SK-MEL-5 (cell line): ENCODE data around the gene IGSF6. TPM values are rescaled to one million over a fixed set of nuclear protein-coding genes. Genes with fewer than 3 reads are reported as not detected.
A peak's percentile ranks its signal among the peaks of the same experiment; 100 is the strongest.
"Not testable (repeated sequence)": the region's sequence is repeated elsewhere in the genome, so short reads cannot be mapped to it uniquely, and the experiment has no call there.

ENCODE experiments used
- DNase-seq: peaks from one replicate; pipeline ENCODE4 v3.0.0-alpha.2; 2016; ENCODE audit warnings: low read depth, low spot score
- in situ Hi-C: cut with HindIII; loops from 2 replicates; pipeline ENCODE4 v1.10.0; 2016; ENCODE audit warnings: low sequenced_read_pairs, high pct_unique_total_duplicates, low pct_unique_long_range_greater_than_20kb
- total RNA-seq: library from RNA; depleted of rRNA; stranded (reverse); fragments of >200 nt; shearing (Covaris generic); gene quantifications from 2 replicates; pipeline ENCODE4 v1.2.3, GENCODE V29; 2014

IGSF6 gene
- total RNA-seq, 1 experiment from 2014 or later: not detected

GRCh38 chr16:21613781-21614180 lies 38.6 kb downstream of the IGSF6 start:
- DNase-seq: no peak

GRCh38 chr16:21613361-21613760 lies 39.0 kb downstream of the IGSF6 start:
- in situ Hi-C loops: no loop called here
- DNase-seq: no peak

More at GRCh38 chr16:21613781-21614180, 38.6 kb downstream of the IGSF6 start:
- in situ Hi-C loops: no loop called here

GRCh38 chr16:21611556-21612384 lies 40.6 kb downstream of the IGSF6 start:
- peak; percentile 76 for DNase-seq
- in situ Hi-C loops: no loop called here

DNA sequence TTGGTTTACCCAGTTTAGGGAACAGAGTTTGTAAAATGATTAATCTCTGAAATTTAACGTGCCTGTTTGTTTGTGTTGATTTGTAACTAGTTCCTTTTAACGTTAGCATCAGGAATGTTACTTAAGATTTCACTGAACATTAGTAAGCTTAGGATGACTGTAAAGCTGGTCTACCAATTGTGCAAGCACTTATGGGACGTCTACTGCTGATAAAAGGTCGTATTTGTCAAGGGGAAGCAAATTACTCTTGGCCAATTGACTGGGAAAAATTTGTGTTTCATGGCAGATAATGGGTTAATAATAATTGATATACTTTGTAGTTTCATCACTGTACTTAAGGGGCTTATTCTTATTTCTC lies 41.2 kb downstream of the IGSF6 start:
- in situ Hi-C loops: no loop called here
- no peak for DNase-seq

DNA sequence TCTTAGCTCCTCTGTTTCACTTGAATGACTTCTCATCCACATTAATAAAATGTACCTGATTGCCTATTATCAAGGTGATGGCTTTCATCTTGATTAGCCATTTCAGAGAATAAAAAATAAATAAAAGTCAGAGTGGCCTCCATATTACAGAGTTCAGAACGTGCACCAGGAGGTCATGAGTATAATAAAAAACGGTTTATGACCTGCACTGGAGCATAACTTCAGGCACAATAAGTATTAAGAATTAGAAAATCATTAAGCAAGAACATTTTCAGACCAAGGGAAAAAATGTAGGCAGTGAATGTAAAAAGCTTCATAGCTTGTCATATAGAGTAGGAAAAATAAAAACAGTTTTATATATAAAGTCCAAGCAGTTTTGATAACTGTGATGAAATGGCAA lies 41.6 kb downstream of the IGSF6 start:
- DNase-seq: no peak
- in situ Hi-C loops: no loop called here

- no peak for DNase-seq
- in situ Hi-C loops: no loop called here
These were observed 42.3 kb downstream of the IGSF6 start for GRCh38 chr16:21610006-21610544.

DNA sequence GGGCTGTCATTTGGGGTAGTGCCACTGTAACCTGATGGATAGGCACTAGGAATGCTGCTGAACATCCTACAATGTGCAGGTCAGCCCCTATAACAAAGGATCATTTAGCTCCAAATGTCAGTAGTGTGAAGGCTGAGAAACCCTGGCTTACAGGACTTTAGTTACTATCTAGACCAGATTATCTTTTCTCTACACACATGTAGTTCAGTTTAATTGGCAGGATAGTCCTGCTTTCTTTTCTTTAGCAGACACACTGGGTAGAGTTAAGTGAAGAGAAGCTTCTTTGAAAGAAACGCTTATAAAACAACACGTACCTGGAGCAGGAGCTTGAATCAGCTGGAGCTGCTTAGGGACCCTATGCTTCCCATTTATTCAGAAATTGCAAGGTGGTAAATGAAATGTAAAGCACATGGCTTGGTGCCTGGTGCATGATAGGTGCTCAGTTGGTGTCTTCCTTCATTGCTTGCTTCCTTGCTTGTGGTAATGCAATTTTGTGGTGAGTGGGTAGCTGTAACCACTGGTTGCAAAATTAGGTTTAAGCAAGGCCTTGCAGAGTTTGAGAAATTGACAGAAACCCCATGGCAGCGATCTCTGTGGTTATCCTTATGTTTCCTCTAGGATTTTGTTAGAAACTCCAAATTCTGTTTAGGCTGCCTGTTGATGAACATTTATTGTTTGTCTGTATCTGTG lies 43.6 kb downstream of the IGSF6 start:
- in situ Hi-C loops: no loop called here
- no peak for DNase-seq

DNA sequence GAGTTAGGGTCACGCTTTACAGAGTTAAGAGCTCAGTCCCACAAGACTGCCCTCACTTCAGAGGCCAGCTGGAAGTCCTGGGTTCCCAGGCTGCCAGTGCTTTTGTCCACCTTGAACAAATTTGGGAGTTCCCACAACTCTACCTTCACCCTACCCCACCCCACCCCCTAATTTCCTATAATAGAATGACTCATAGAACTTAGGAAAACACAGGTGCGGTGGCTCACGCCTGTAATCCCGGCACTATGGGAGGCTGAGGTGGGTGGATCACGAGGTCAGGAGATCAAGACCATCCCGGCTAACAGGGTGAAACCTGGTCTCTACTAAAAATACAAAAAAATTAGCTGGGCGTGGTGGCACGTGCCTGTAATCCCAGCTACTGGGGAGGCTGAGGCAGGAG lies 46.6 kb downstream of the IGSF6 start:
- DNase-seq, in situ Hi-C loops: not testable (repeated sequence)

GRCh38 chr16:21603928-21604327 lies 48.5 kb downstream of the IGSF6 start:
- DNase-seq: peak; percentile 67

DNA sequence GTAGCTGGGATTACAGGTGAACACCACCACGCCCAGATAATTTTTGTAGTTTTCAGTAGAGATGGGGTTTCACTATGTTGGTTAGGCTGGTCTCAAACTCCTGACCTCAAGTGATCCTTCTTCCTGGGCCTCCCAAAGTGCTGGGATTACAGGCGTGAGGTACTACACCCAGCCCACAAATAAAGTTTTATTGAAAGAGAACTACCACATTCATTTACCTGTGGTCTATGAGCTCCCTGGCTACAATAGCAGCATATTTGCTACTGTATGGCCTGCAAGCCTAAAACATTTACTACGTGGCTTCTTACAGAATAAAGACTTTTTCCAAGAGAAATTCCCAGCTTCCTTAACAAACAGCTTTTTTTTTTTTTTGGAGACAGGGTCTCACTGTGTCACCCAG lies 49.6 kb downstream of the IGSF6 start:
- in situ Hi-C loops: no loop called here
- DNase-seq: no peak

More at GRCh38 chr16:21603928-21604327, 48.5 kb downstream of the IGSF6 start:
- in situ Hi-C loops: no loop called here

GRCh38 chr16:21600031-21600773 lies 52.2 kb downstream of the IGSF6 start:
- in situ Hi-C loops: no loop called here
- DNase-seq: peak; percentile 46

- DNase-seq: peak; percentile 92
- in situ Hi-C loops: no loop called here
These were observed 53.0 kb downstream of the IGSF6 start, which contains the start of gene METTL9 for GRCh38 chr16:21599122-21600030. Gene METTL9 (plus strand): TSS chr16:21599577. CDS start chr16:21599734, 157 bp downstream.

DNA sequence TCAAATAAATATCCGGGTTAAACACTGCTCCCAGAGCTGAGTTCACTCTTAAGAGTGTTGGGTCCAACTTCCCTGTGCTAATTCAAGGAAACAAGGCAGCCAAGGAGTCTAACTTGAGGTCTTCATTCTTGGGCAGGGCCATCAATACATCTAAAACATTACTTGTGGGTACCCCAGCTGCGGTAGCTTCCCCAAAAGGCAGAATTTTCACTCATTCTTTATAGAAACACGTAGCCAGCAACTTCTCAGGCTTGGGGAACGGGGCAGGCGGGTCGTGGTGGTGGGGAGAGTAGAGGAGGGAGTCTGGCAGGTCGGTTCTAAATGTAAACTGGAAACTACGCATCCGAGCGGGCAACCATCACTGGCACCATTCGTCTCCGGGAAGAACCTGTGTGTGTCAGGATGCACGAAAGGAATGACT lies 53.7 kb downstream of the IGSF6 start:
- in situ Hi-C loops: no loop called here
- no peak for DNase-seq

DNA sequence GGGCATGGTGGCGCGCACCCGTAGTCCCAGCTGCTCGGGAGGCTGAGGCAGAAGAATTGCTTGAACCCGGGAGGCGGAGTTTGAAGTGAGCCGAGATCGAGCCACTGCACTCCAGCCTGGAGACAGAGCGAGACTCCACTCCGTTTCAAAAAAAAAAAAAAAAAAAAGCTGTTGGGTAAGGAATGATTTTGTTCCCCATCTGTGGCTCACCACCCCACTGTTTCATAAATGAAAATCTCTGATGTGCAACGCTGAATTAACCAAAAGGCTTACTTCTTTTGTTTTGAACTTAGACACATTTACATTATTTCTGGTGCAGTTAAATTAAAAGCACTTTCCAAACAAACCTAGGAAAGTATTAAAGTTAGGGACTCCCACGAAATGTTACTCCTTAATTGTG lies 54.2 kb downstream of the IGSF6 start:
- in situ Hi-C loops: no loop called here
- DNase-seq: no peak

GRCh38 chr16:21597561-21598030 lies 54.8 kb downstream of the IGSF6 start:
- in situ Hi-C loops: no loop called here
- DNase-seq: no peak

DNA sequence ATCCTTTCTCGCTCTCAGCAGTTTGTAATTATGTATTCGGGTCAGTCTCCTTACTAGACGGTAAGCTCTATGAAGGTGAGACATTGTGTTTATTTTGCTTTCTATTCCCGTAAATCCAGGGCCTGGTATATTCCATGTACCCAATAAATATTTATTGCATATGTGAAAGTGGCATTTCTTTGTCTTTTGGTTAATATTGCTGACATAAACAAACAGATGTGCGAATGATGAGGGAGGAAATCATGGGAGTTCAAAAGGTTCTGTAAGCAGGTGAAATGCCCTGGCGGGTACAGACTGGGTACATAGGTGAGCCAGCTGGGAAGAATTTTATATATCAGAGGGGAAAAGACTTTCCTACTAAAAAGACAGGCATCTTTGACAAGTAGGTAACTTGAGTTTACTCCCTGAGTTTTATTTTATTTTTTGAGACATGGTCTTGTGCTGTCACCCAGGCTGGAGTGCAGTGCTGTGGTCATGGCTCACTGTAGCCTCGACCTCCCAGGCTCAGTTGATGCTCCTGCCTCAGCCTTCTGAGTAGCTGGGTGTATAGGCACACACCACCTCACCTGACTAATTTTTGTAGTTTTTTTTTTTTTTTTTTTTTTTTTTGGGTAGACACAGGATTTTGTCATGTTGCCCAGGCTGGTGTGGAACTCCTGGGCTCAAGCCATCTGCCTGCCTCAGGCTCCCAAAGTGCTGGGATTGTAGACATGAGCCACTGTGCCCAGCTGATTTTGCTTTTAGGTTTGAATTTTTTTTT lies 58.7 kb downstream of the IGSF6 start:
- DNase-seq: no peak
- in situ Hi-C loops: no loop called here
